ENCODE measurements around the gene CLTRN. TPM values are rescaled to one million over a fixed set of nuclear protein-coding genes. Genes with fewer than 3 reads are reported as not detected.

The CLTRN gene
- total RNA-seq, 1 experiment from 2014 or later = 9.1 TPM

- intact Hi-C loops (cut with micrococcal nuclease) = no loop called here
- Histone ChIP-seq H3K9ac (ENCODE audit: low read length) (no peak overlapping the region), H4K20me1 (ENCODE audit: low read length) (no peaks in the 10 kb centered on the region), H3K4me3 (ENCODE audit: low read length) (no peak overlapping the region), H3F3A (ENCODE audit: low read length, unreplicated experiment) (no peaks in the 10 kb centered on the region), H3K27ac (ENCODE audit: low read length) (no peak overlapping the region), H3K27me3 (ENCODE audit: low read length) (no peaks in the 10 kb centered on the region), H3K79me2 (ENCODE audit: low read length) (no peaks in the 10 kb centered on the region), H3K4me1 (ENCODE audit: insufficient read depth, low read length) (peaks cover 34% of the 10 kb centered on the region), H2AFZ (ENCODE audit: low read length) (no peak overlapping the region), H3K36me3 (ENCODE audit: low read depth, low read length) (no peaks in the 10 kb centered on the region), H3K9me2 (replicated peaks; ENCODE audit: low read length) (no peaks in the 10 kb centered on the region), H3K4me2 (ENCODE audit: low read length) (no peak overlapping the region), H3K9me3 (ENCODE audit: low read length) (no peaks in the 10 kb centered on the region)
- ChIA-PET POLR2A (ENCODE audit: unreplicated experiment) (no interaction called here), CTCF (no interaction called here)
- no peak for ATAC-seq
- DNase-seq = no peak
- no TSS peak for BruUV-seq (replicated peaks)
- TF ChIP-seq CTCF (conservative IDR thresholded peaks at IDR 0.05; ENCODE audit: low read depth, low read length) (no peak), EZH2phosphoT487 (IDR thresholded peaks at IDR 0.05; ENCODE audit: borderline replicate concordance, low read length) (no peak), EZH2 (IDR thresholded peaks at IDR 0.05; ENCODE audit: low read length, unreplicated experiment) (no peak)
These were observed 61.8 kb downstream of the CLTRN start for GRCh38 chrX:15602761-15603160.

DNA sequence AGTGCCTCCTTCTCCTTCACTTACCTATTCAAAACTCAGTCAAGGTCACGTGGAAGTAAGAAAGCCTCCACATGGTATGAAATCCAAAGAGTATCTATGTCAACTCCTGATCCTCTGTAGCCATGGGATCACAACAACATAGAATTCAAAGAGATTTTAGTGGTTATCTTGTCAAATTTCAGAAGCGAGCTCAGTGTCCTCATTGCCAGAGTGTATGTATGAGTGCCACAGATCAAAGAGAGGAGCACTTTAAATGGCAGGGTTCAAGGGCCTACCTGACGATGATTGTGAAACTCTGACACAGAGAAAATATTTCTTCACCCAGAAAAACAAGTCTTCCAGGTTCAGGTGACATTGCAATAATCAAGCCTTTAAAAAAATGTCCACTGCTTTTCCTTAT lies 62.7 kb downstream of the CLTRN start:
- TF ChIP-seq EZH2phosphoT487 (IDR thresholded peaks at IDR 0.05; ENCODE audit: borderline replicate concordance, low read length) (no peak), EZH2 (IDR thresholded peaks at IDR 0.05; ENCODE audit: low read length, unreplicated experiment) (no peak), CTCF (conservative IDR thresholded peaks at IDR 0.05; ENCODE audit: low read depth, low read length) (no peak)
- Histone ChIP-seq H3K4me2 (ENCODE audit: low read length) (no peak overlapping the region), H3K4me3 (ENCODE audit: low read length) (no peak overlapping the region), H2AFZ (ENCODE audit: low read length) (peak overlapping the region; percentile 41; the same call in 1 of the 2 replicates), H3K4me1 (ENCODE audit: insufficient read depth, low read length) (peaks cover 27% of the 10 kb centered on the region), H3K27ac (ENCODE audit: low read length) (no peak overlapping the region), H3K9me3 (ENCODE audit: low read length) (no peaks in the 10 kb centered on the region), H3K27me3 (ENCODE audit: low read length) (no peaks in the 10 kb centered on the region), H4K20me1 (ENCODE audit: low read length) (no peaks in the 10 kb centered on the region), H3F3A (ENCODE audit: low read length, unreplicated experiment) (no peaks in the 10 kb centered on the region), H3K79me2 (ENCODE audit: low read length) (no peaks in the 10 kb centered on the region), H3K9me2 (replicated peaks; ENCODE audit: low read length) (no peaks in the 10 kb centered on the region), H3K9ac (ENCODE audit: low read length) (no peak overlapping the region), H3K36me3 (ENCODE audit: low read depth, low read length) (no peaks in the 10 kb centered on the region)
- DNase-seq = no peak
- no peak for ATAC-seq
- ChIA-PET CTCF (no interaction called here), POLR2A (ENCODE audit: unreplicated experiment) (interaction anchor here (0.5 kb wide), 1 partner anchor 338 kb away, joined by 3 read pairs; no protein-coding TSS in a partner anchor)
- intact Hi-C loops (cut with micrococcal nuclease) = no loop called here
- BruUV-seq (replicated peaks) = no TSS peak

GRCh38 chrX:15600745-15601144 lies 63.9 kb downstream of the CLTRN start, which contains the start of gene ACE2:
ACE2 (minus strand) TSS chrX:15600960; CDS start chrX:15600911, 49 bp downstream.
- Histone ChIP-seq H3K9ac (ENCODE audit: low read length) (no peak within 1 kb of the TSS), H3K36me3 (ENCODE audit: low read depth, low read length) (no peaks in the 10 kb centered on the region), H3K9me3 (ENCODE audit: low read length) (no peaks in the 10 kb centered on the region), H3K79me2 (ENCODE audit: low read length) (no peaks in the 10 kb centered on the region), H3K4me3 (ENCODE audit: low read length) (no peak within 1 kb of the TSS), H3K9me2 (replicated peaks; ENCODE audit: low read length) (no peaks in the 10 kb centered on the region), H3K4me1 (ENCODE audit: insufficient read depth, low read length) (peaks cover 15% of the 10 kb centered on the region), H2AFZ (ENCODE audit: low read length) (peak within 1 kb of the TSS; percentile 41; the same call in 1 of the 2 replicates), H4K20me1 (ENCODE audit: low read length) (no peaks in the 10 kb centered on the region), H3K27me3 (ENCODE audit: low read length) (no peaks in the 10 kb centered on the region), H3F3A (ENCODE audit: low read length, unreplicated experiment) (no peaks in the 10 kb centered on the region), H3K27ac (ENCODE audit: low read length) (no peak within 1 kb of the TSS), H3K4me2 (ENCODE audit: low read length) (no peak within 1 kb of the TSS)
- ChIA-PET CTCF (no interaction called here), POLR2A (ENCODE audit: unreplicated experiment) (no interaction called here)
- ATAC-seq = no peak
- DNase-seq = no peak
- intact Hi-C loops (cut with micrococcal nuclease) = no loop called here
- TF ChIP-seq CTCF (conservative IDR thresholded peaks at IDR 0.05; ENCODE audit: low read depth, low read length) (no peak), EZH2phosphoT487 (IDR thresholded peaks at IDR 0.05; ENCODE audit: borderline replicate concordance, low read length) (no peak), EZH2 (IDR thresholded peaks at IDR 0.05; ENCODE audit: low read length, unreplicated experiment) (no peak)
- no TSS peak for BruUV-seq (replicated peaks)

Measured in PC-3 (cell line).